Spleen (tissue), 7 donors: Measurements from ENCODE around the gene SLC1A7.

ENCODE experiments used
- CTCF ChIP-seq, 11 experiments: fragments of 200-600 bp in 7 of 11; fragments of 450-650 bp in 4 of 11; sonication (generic) in 4 of 11; IDR thresholded peaks in 8 of 11; conservative IDR thresholded peaks in 3 of 11; 1 replicate in 7 of 11; 2 replicates in 4 of 11; pipeline versions ENCODE4 v1.4.0 to v1.8.0; 2016 to 2021; ENCODE audit warnings: antibody characterized with exemption in 11 of 11, inconsistent platforms in 4 of 11, mild to moderate bottlenecking in 1 of 11
- POLR2AphosphoS5 ChIP-seq, 3 donors: sonication (generic); formaldehyde crosslinking; IDR thresholded peaks; one replicate each; pipeline ENCODE4 v1.5.1; 2017; ENCODE audit warnings: antibody characterized with exemption in 3 of 3
- donor health status: DM: no; HTN: no; CAD: no; lungs with moderate emphysema.
- donor health status: DM: no; HTN: no; CAD: no.
- donor health status: DM: no; HTN: no; CAD: no.

GRCh38 chr1:53107570-53108322 is 34.7 kb downstream of the SLC1A7 start:
- no peak for TF ChIP-seq CTCF (IDR thresholded peaks at IDR 0.05 in 8 of 11, conservative IDR thresholded peaks at IDR 0.05 in 3 of 11)
- no peak for TF ChIP-seq POLR2AphosphoS5 (IDR thresholded peaks at IDR 0.05)
